Ovary (tissue), 9 donors: Measurements from ENCODE around the gene ATRN. TPM values are rescaled to one million over a fixed set of nuclear protein-coding genes. Genes with fewer than 3 reads are reported as not detected.

Source experiments
- DNase-seq, 5 donors: peaks; one replicate each; pipeline ENCODE4 v3.0.0-alpha.2; 2019 to 2020
- H3K27ac ChIP-seq, 2 donors: fragments of 200-600 bp; one replicate each; pipeline versions ENCODE4 v1.5.1 to v1.8.0; 2019 to 2022
- H3K27me3 ChIP-seq: fragments of 200-600 bp; one replicate; pipeline ENCODE4 v1.8.0; 2022
- H3K36me3 ChIP-seq: fragments of 200-600 bp; sonication (generic); one replicate; pipeline ENCODE4 v1.5.1; 2019
- H3K4me1 ChIP-seq: one replicate; pipeline ENCODE4 v1.8.1; 2013; ENCODE audit warnings: mild to moderate bottlenecking, moderate library complexity; ENCODE audit not compliant: insufficient read depth
- H3K4me3 ChIP-seq: fragments of 200-600 bp; sonication (generic); one replicate; pipeline ENCODE4 v1.5.1; 2017
- H3K9me3 ChIP-seq, 2 donors: fragments of 200-600 bp in 1 of 2; sonication (generic) in 1 of 2; one replicate each; pipeline versions ENCODE4 v1.5.1 to v1.8.1; 2013 to 2019; ENCODE audit warnings: mild to moderate bottlenecking in 1 of 2, moderate library complexity in 1 of 2
- EP300 ChIP-seq: sonication (generic); formaldehyde crosslinking; IDR thresholded peaks from one replicate; pipeline ENCODE4 v1.6.1; 2017; ENCODE audit warnings: antibody characterized with exemption
- POLR2A ChIP-seq: fragments of 450-650 bp; IDR thresholded peaks from one replicate; pipeline ENCODE4 v1.6.1; 2017; ENCODE audit warnings: antibody characterized with exemption, mild to moderate bottlenecking, moderate library complexity
- WGBS, 3 donors: extraction: QIAGEN DNeasy Blood & Tissue Kit in 1 of 3; methylation state at CpG; one replicate each; pipeline versions ENCODE4 v1.1.5 to v1.1.7; 2013 to 2017; 5-methylcytosine and 5-hydroxymethylcytosine counted together
- intact Hi-C, 4 donors: fragments of 100-400 bp; cut with DNase I; formaldehyde crosslinking; loops; one replicate each; pipeline versions ENCODE4 v1.11.0 to v1.15.1; 2022 to 2023
- polyA plus RNA-seq, 2 donors: library from polyadenylated mRNA; stranded (reverse); fragments of 200-250 nt in 1 of 2; fragments of 350-450 nt in 1 of 2; fragmentation: Illumina TruSeq in 1 of 2; extraction: RNeasy Lipid Tissue Mini Kit (QIAGEN cat#74804) in 1 of 2; gene quantifications; one replicate each; pipeline ENCODE4 v1.2.3, GENCODE V29; 2013 to 2014
- total RNA-seq, 7 donors: library from RNA; depleted of rRNA in 2 of 7; stranded (reverse); fragments of >200 nt in 2 of 7; fragmentation: NEBNext Ultra II Directional in 3 of 7; extraction: Animal tissue kit (Norgen Biotek cat#: 25700) in 3 of 7; gene quantifications; one replicate each; pipeline versions ENCODE4 v1.1.0 to v1.2.4, GENCODE V29; 2016 to 2023
- TF ChIP-seq, protein P1 (sequence below), 3 donors: fragments of 450-650 bp in 2 of 3; fragments of 200-600 bp in 1 of 3; IDR thresholded peaks; one replicate each; pipeline versions ENCODE4 v1.5.1 to v1.8.0; 2016 to 2022; ENCODE audit warnings: antibody characterized with exemption in 3 of 3, mild to moderate bottlenecking in 1 of 3
- donor health status: DM: no; HTN: no; CAD: no; lungs with moderate emphysema.
- donor health status: DM: no; HTN: no; CAD: no.
- donor health status: Bipolar disorder and iron deficiency.
- donor health status: DM: yes; HTN: yes; CAD: no.
- donor health status: DM: no; HTN: no; CAD: no.
- donor health status: DM: yes; HTN: yes; CAD: no.

The ATRN gene
- total and polyA plus RNA-seq, 9 donors, result 10.3 to 46.2 (median 23.6) TPM

DNA sequence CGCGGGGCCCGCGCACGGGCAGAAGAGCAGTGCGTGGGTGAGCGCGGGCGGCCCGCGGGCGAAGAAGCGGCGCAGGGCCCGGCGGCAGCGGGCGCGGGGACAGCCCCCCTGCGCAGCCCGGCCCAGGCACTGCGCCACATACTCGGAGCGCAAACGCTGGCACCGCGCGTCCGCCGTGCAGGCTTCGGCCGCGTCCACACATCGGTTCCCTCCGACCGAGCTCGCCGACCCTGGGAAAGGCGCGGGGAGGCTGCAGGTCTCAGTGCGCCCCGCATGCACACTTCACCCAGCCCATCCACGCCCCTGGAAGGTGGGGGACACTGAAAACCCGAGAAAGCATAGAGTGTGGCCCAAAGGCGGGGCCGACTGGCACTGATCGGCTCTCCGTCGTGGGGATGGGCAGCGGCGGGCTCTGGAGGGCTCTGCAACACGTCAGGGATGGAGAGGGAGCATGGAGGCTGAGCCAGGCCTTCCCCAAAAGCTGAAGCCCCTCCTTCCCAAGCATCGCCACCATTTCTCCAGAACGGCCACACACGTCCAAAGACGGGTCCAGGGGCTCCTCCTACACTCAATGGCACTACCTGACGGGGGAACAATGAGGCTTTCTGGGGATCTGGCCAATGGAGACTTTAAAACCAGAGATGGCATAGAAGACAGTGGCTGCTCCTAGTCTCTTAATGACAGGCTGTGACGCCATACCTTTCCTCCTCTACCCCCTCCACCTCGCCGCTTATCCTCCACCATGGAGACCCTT is 190.4 kb downstream of the ATRN start:
- Histone ChIP-seq H3K9me3 (no peaks in the 10 kb centered on the region), H3K36me3 (no peaks in the 10 kb centered on the region), H3K4me1 (no peaks in the 10 kb centered on the region), H3K27ac (no peak overlapping the region), H3K27me3 (no peaks in the 10 kb centered on the region), H3K4me3 (no peak overlapping the region)
- intact Hi-C loops, result no loop called here
- TF ChIP-seq, protein P1, sequence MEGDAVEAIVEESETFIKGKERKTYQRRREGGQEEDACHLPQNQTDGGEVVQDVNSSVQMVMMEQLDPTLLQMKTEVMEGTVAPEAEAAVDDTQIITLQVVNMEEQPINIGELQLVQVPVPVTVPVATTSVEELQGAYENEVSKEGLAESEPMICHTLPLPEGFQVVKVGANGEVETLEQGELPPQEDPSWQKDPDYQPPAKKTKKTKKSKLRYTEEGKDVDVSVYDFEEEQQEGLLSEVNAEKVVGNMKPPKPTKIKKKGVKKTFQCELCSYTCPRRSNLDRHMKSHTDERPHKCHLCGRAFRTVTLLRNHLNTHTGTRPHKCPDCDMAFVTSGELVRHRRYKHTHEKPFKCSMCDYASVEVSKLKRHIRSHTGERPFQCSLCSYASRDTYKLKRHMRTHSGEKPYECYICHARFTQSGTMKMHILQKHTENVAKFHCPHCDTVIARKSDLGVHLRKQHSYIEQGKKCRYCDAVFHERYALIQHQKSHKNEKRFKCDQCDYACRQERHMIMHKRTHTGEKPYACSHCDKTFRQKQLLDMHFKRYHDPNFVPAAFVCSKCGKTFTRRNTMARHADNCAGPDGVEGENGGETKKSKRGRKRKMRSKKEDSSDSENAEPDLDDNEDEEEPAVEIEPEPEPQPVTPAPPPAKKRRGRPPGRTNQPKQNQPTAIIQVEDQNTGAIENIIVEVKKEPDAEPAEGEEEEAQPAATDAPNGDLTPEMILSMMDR (IDR thresholded peaks at IDR 0.05), result no peak
- TF ChIP-seq POLR2A (no peak), EP300 (no peak)
- peak in 1 of 5 donors; percentile 13 for DNase-seq
- WGBS, 3 donors, result 12 to 46% (median 16%) methylated on average over 21 to 60 of the region's 60 CpGs

GRCh38 chr20:3661814-3662665 is 191.2 kb downstream of the ATRN start:
- H3K27ac ChIP-seq, result no peak overlapping the region
- TF ChIP-seq EP300 (no peak), POLR2A (no peak)
- TF ChIP-seq, protein P1 (IDR thresholded peaks at IDR 0.05), result no peak
- H3K36me3 ChIP-seq, result no peaks in the 10 kb centered on the region
- H3K9me3 ChIP-seq, result no peaks in the 10 kb centered on the region
- 72 to 76% (median 74%) methylated on average over 12 of the region's 12 CpGs for WGBS, 3 donors
- DNase-seq, result peak in 1 of 5 donors; percentile 20
- H3K4me3 ChIP-seq, result no peak overlapping the region
- intact Hi-C loops, result no loop called here
- no peaks in the 10 kb centered on the region for H3K27me3 ChIP-seq
- no peaks in the 10 kb centered on the region for H3K4me1 ChIP-seq

DNA sequence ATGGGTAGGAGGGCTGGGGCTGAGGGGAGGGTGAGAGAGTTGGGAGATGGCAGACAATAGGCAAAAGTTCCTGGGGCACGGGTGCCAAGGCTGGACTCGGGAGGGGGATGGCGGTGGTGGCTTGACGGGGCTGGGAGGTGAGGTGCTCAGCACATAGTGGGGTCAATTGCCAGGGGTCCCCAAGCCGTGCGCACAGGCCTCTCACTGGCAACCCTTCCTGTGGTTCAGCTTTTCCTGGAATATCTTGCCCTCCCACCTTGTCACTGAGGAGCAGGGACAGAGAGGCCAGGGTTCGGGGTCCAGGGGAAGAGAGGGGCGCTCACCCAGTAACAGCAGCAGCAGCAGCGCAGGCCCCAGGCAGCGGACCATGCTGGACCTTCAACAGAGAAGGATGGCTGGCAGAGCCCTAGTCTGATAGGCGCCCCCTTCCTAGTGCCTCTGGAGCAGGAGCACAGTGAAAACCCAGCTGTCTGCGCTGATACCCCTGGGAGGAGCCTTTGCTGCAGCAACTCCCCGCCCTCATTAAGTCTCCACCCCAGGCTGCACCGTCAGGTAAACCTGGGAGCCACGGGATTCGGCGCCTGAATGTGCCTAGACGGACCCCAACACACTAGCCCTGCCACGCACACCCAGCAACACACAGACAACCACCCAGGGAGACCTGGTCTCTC is 192.3 kb downstream of the ATRN start, which contains the start of gene GFRA4:
Gene GFRA4, minus strand, starts transcription at position 369 of the 671 bp plus-strand sequence. Its CDS starts 0 bp downstream, at position 369.
- 78 to 81% (median 80%) methylated on average over 19 of the region's 19 CpGs for WGBS, 3 donors
- peak in 1 of 5 donors; percentile 25 for DNase-seq
- Histone ChIP-seq H3K4me1 (no peaks in the 10 kb centered on the region), H3K4me3 (no peak within 1 kb of the TSS), H3K9me3 (no peaks in the 10 kb centered on the region), H3K27ac (no peak within 1 kb of the TSS), H3K27me3 (no peaks in the 10 kb centered on the region), H3K36me3 (no peaks in the 10 kb centered on the region)
- intact Hi-C loops, result no loop called here
- TF ChIP-seq POLR2A, result no peak
- TF ChIP-seq, protein P1 (IDR thresholded peaks at IDR 0.05), result no peak
- no peak for TF ChIP-seq EP300

DNA sequence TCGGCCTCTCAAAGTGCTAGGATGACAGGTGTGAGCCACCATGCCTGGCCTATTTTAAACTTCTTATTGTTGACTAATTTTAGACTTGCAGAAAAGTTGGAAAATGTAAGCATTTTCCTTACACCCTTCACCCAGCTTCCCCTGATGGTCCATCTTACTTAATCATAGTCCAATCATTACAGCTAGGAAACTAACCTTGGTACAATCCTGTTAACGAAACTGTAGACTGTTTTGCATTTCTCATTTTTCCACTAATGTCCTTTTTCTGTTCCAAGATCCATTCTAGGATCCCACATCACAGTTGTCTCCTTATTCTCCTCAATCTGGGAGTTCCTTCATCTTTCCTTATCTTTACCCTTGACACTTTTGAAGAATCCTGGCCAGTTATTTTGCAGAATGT is 193.0 kb downstream of the ATRN start:
- 64 to 67% (median 65%) methylated on average over 2 of the region's 2 CpGs for WGBS, 3 donors
- Histone ChIP-seq H3K4me3 (no peak overlapping the region), H3K4me1 (no peaks in the 10 kb centered on the region), H3K27me3 (no peaks in the 10 kb centered on the region), H3K9me3 (no peaks in the 10 kb centered on the region), H3K27ac (no peak overlapping the region), H3K36me3 (no peaks in the 10 kb centered on the region)
- intact Hi-C loops, result no loop called here
- no peak for DNase-seq
- TF ChIP-seq POLR2A (no peak), EP300 (no peak)
- TF ChIP-seq, protein P1 (IDR thresholded peaks at IDR 0.05), result no peak
